Stimulated activated naive CD8-positive, alpha-beta T cell treated with anti-CD3 and anti-CD28 coated beads, Interleukin-15, Interleukin-2, amounts not matched to agents 100 ng/mL and 50 ng/mL, for 24 hours (primary cell): ENCODE data around the gene CA9.

Source experiments
- H3K27ac Mint-ChIP-seq: one replicate; pipeline ENCODE4 v1.8.0; 2021; ENCODE audit warnings: mild to moderate bottlenecking, mixed read lengths
- H3K27me3 Mint-ChIP-seq: one replicate; pipeline ENCODE4 v1.8.0; 2021; ENCODE audit warnings: mixed read lengths
- H3K36me3 Mint-ChIP-seq: one replicate; pipeline ENCODE4 v1.8.0; 2021; ENCODE audit warnings: low read depth, mixed read lengths
- H3K4me1 Mint-ChIP-seq: one replicate; pipeline ENCODE4 v1.8.0; 2021; ENCODE audit warnings: low read depth, mixed read lengths
- H3K4me3 Mint-ChIP-seq: one replicate; pipeline ENCODE4 v1.8.0; 2021; ENCODE audit warnings: mild to moderate bottlenecking, mixed read lengths
- H3K9me3 Mint-ChIP-seq: one replicate; pipeline ENCODE4 v1.8.0; 2021; ENCODE audit warnings: mixed read lengths

CA9 gene

GRCh38 chr9:35679766-35680330, 6.1 kb downstream of the CA9 start:
- H3K9me3 Mint-ChIP-seq: no peaks in the 10 kb centered on the region
- no peaks in the 10 kb centered on the region for H3K36me3 Mint-ChIP-seq
- H3K27me3 Mint-ChIP-seq: peaks cover 3% of the 10 kb centered on the region
- no peak overlapping the region for H3K4me3 Mint-ChIP-seq
- H3K4me1 Mint-ChIP-seq: peaks cover 8% of the 10 kb centered on the region
- no peak overlapping the region for H3K27ac Mint-ChIP-seq

GRCh38 chr9:35680331-35681105, 6.8 kb downstream of the CA9 start:
- Mint-ChIP-seq H3K4me1 (peaks cover 5% of the 10 kb centered on the region), H3K9me3 (no peaks in the 10 kb centered on the region), H3K36me3 (no peaks in the 10 kb centered on the region), H3K27me3 (peaks cover 3% of the 10 kb centered on the region), H3K27ac (no peak overlapping the region), H3K4me3 (no peak overlapping the region)

DNA sequence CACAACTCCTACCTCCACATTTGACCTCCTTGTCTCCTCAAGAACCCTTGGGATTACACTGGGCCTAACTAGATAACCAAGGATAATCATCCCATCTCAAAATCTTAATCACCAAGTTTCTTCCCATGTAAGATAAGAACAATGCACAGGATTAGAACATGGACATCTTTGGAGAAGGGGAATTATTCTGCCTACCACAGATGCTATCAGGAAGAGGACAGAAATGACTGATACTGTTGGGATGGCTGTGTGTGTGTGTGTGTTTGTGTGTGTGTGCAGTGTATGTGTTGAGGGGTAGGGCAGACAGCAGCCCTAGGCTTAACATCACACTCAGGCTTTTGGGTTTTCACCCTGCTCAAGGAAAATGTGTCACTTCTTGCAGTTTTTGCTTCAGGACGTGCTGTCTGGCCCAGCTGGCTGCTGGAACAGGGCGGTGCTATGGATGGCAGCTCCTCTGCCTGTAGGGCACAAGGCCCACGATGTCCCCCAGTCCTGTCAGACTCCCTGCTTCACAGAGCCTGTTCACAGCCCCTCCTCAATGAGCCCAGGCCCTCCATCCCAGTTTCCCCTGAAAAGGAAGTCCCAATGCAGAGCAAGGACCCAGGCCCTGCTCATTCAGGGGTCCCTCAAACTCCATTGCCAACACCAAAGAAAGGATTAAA, 7.7 kb downstream of the CA9 start:
- Mint-ChIP-seq H3K4me3 (no peak overlapping the region), H3K36me3 (no peaks in the 10 kb centered on the region), H3K27me3 (peaks cover 1% of the 10 kb centered on the region), H3K9me3 (no peaks in the 10 kb centered on the region), H3K27ac (no peak overlapping the region), H3K4me1 (peaks cover under 1% of the 10 kb centered on the region)

GRCh38 chr9:35682051-35682450, 8.3 kb downstream of the CA9 start:
- no peak overlapping the region for H3K4me3 Mint-ChIP-seq
- H3K27me3 Mint-ChIP-seq: no peaks in the 10 kb centered on the region
- H3K4me1 Mint-ChIP-seq: no peaks in the 10 kb centered on the region
- H3K36me3 Mint-ChIP-seq: no peaks in the 10 kb centered on the region
- no peaks in the 10 kb centered on the region for H3K9me3 Mint-ChIP-seq
- no peak overlapping the region for H3K27ac Mint-ChIP-seq

- Mint-ChIP-seq H3K4me1 (peaks cover 4% of the 10 kb centered on the region), H3K4me3 (no peak overlapping the region), H3K27ac (no peak overlapping the region), H3K36me3 (no peaks in the 10 kb centered on the region), H3K9me3 (no peaks in the 10 kb centered on the region), H3K27me3 (no peaks in the 10 kb centered on the region)
These were observed 9.0 kb downstream of the CA9 start for GRCh38 chr9:35682520-35683315.

DNA sequence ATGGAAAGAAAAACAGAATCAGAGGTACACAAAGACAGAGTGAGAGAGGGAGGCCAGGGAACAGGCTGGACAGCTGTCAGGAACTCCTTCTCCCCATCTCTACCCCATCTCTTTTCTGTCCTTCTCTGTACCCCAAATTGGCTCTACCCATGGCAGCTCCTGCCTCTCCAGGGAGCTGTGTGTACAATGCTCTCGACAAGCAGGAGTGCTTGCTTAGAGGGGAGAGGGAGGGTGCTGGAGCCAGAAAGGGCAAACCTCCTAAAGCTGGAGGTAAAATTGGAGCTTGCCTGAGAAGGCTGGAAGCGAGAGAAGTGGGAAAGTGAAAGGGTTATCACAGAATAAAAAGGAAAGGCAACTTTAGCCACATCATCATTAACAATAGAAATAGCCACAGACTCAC, 9.6 kb downstream of the CA9 start:
- no peak overlapping the region for H3K27ac Mint-ChIP-seq
- peaks cover 8% of the 10 kb centered on the region for H3K4me1 Mint-ChIP-seq
- no peaks in the 10 kb centered on the region for H3K36me3 Mint-ChIP-seq
- H3K9me3 Mint-ChIP-seq: no peaks in the 10 kb centered on the region
- no peaks in the 10 kb centered on the region for H3K27me3 Mint-ChIP-seq
- no peak overlapping the region for H3K4me3 Mint-ChIP-seq

GRCh38 chr9:35684921-35685320, 11.2 kb downstream of the CA9 start:
- H3K4me1 Mint-ChIP-seq: peaks cover 18% of the 10 kb centered on the region
- H3K9me3 Mint-ChIP-seq: no peaks in the 10 kb centered on the region
- H3K27me3 Mint-ChIP-seq: no peaks in the 10 kb centered on the region
- H3K4me3 Mint-ChIP-seq: no peak overlapping the region
- no peaks in the 10 kb centered on the region for H3K36me3 Mint-ChIP-seq
- H3K27ac Mint-ChIP-seq: no peak overlapping the region

DNA sequence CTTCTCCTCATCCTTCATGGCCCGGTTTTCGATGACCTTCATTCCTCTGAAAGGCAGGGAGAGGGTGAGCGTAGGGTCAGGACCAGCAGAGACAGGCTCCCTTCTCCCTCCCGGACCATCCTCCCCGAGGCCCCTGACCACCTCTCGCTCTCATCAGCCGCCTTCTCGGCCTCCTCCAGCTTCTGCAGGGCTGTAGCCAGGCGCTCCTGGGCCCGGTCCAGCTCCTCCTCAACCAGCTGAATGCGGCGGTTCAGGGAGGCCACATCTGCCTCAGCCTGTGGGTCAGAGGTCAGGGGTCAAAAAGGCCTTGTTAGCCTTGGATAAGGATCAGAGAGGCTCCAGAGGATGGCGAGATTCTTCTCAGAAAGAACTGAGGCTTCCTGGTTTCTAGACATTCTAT, 11.8 kb downstream of the CA9 start:
- H3K27ac Mint-ChIP-seq: no peak overlapping the region
- H3K27me3 Mint-ChIP-seq: no peaks in the 10 kb centered on the region
- H3K4me1 Mint-ChIP-seq: peaks cover 18% of the 10 kb centered on the region
- H3K9me3 Mint-ChIP-seq: no peaks in the 10 kb centered on the region
- no peaks in the 10 kb centered on the region for H3K36me3 Mint-ChIP-seq
- no peak overlapping the region for H3K4me3 Mint-ChIP-seq

DNA sequence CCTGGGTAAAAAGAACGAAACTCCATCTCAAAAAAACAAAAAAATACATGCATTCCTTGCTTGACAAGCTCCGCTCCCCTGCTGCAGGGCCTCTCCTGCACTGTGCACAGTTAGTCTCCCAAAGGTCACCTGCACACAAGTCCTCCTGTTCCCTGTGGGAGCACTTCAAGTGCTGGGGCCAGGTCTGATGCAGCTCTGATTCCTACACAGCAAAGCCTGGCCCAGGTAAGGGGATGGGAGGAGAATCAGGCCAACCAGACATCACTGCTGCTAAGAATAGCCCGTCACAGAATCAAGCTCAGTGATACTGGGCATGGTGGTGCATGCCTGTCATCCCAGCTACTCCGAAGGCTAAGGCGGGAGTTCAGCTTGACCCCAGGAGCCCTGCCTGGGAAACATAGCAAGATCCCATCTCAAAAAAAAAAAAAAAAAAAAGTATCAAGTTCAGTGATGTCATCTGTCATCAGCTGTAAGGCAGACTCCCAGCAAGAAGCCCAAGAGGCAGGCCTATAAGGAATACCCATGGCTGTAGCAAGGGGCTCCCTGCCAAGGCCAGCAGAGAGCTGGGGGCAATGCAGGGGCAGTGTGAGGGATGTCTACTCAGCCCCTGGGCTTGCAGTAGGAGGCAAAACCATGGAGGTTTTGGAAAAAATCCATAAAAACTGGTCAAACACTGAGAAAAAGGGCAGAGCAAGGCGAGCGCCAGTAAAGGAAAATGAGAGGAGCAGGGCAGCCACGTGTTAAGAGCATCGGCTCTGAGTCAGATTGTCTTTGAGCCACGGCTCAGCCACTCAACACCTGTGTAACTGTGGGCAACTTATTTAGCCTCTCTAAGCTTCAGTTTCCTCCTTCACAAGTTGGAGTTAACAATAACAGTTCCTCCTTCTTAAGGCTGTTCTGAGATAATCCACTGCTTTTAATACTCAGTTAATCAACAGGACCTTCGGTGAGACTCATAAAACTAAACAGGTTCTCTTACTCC, 12.8 kb downstream of the CA9 start:
- H3K36me3 Mint-ChIP-seq: no peaks in the 10 kb centered on the region

GRCh38 chr9:35687306-35687705, 13.6 kb downstream of the CA9 start:
- Mint-ChIP-seq H3K4me3 (no peak overlapping the region), H3K36me3 (no peaks in the 10 kb centered on the region), H3K4me1 (peaks cover 32% of the 10 kb centered on the region), H3K27ac (no peak overlapping the region), H3K9me3 (no peaks in the 10 kb centered on the region), H3K27me3 (no peaks in the 10 kb centered on the region)

More for the DNA sequence above, 12.8 kb downstream of the CA9 start:
- Mint-ChIP-seq H3K4me3 (no peak overlapping the region), H3K27me3 (no peaks in the 10 kb centered on the region), H3K9me3 (no peaks in the 10 kb centered on the region), H3K27ac (no peak overlapping the region), H3K4me1 (peaks cover 27% of the 10 kb centered on the region)

- no peaks in the 10 kb centered on the region for H3K27me3 Mint-ChIP-seq
These were observed 14.3 kb downstream of the CA9 start for GRCh38 chr9:35687972-35688557.

GRCh38 chr9:35688558-35689541, 15.1 kb downstream of the CA9 start:
- Mint-ChIP-seq H3K36me3 (no peaks in the 10 kb centered on the region), H3K27me3 (no peaks in the 10 kb centered on the region), H3K4me1 (peaks cover 32% of the 10 kb centered on the region), H3K27ac (peak overlapping the region; percentile 45), H3K9me3 (no peaks in the 10 kb centered on the region), H3K4me3 (peak overlapping the region; percentile 47)

More at GRCh38 chr9:35687972-35688557, 14.3 kb downstream of the CA9 start:
- Mint-ChIP-seq H3K9me3 (no peaks in the 10 kb centered on the region), H3K27ac (no peak overlapping the region), H3K4me3 (no peak overlapping the region), H3K4me1 (peaks cover 32% of the 10 kb centered on the region), H3K36me3 (no peaks in the 10 kb centered on the region)
